Lung (tissue), 12 donors: ENCODE data around the gene MYORG. TPM values are rescaled to one million over a fixed set of nuclear protein-coding genes. Genes with fewer than 3 reads are reported as not detected.

Experiments used
- ATAC-seq: fragments of 200-7000 bp; cut with Tn5 transposase; one replicate; pipeline ENCODE4 v1.9.1; 2020; ENCODE audit warnings: moderate number of reproducible peaks; ENCODE audit not compliant: insufficient read depth, low FRiP score
- DNase-seq, 3 donors: peaks; one replicate each; pipeline ENCODE4 v3.0.0-alpha.2; 2013 to 2017
- H3K27ac ChIP-seq, 2 donors: one replicate each; pipeline ENCODE4 v1.5.1; 2013; ENCODE audit warnings: mild to moderate bottlenecking in 2 of 2, moderate library complexity in 2 of 2, control low read depth in 1 of 2, inconsistent platforms in 1 of 2, low read depth in 1 of 2, low read length in 1 of 2
- H3K27me3 ChIP-seq, 3 donors: one replicate each; pipeline ENCODE4 v1.5.1; 2013; ENCODE audit warnings: low read length in 2 of 3; ENCODE audit not compliant: control insufficient read depth in 3 of 3, insufficient read depth in 3 of 3
- H3K36me3 ChIP-seq, 4 donors: one replicate each; pipeline ENCODE4 v1.5.1; 2013; ENCODE audit warnings: low read length in 4 of 4, mild to moderate bottlenecking in 1 of 4, moderate library complexity in 1 of 4; ENCODE audit not compliant: control insufficient read depth in 4 of 4, insufficient read depth in 4 of 4
- H3K4me1 ChIP-seq, 5 donors: one replicate each; pipeline ENCODE4 v1.5.1; 2013; ENCODE audit warnings: low read length in 5 of 5, mild to moderate bottlenecking in 2 of 5, moderate library complexity in 1 of 5; ENCODE audit not compliant: control insufficient read depth in 5 of 5, insufficient read depth in 5 of 5
- H3K4me3 ChIP-seq: one replicate; pipeline ENCODE4 v1.5.1; 2013; ENCODE audit warnings: mild to moderate bottlenecking, control low read depth, moderate library complexity
- H3K9ac ChIP-seq, 2 donors: one replicate each; pipeline ENCODE4 v1.5.1; 2013; ENCODE audit warnings: low read length in 2 of 2, control low read depth in 1 of 2; ENCODE audit not compliant: insufficient read depth in 1 of 2
- H3K9me3 ChIP-seq, 4 donors: one replicate each; pipeline ENCODE4 v1.5.1; 2013; ENCODE audit warnings: low read length in 3 of 4, mild to moderate bottlenecking in 1 of 4, moderate library complexity in 1 of 4; ENCODE audit not compliant: control insufficient read depth in 4 of 4, insufficient read depth in 3 of 4
- CTCF ChIP-seq: IDR thresholded peaks from 2 replicates; pipeline ENCODE4 v1.5.1; 2012; ENCODE audit warnings: mild to moderate bottlenecking; ENCODE audit errors: control extremely low read depth, extremely low read depth
- WGBS, 2 donors: extraction: QIAGEN DNeasy Blood & Tissue Kit; methylation state at CpG; one replicate each; pipeline ENCODE4 v1.1.7; 2013; 5-methylcytosine and 5-hydroxymethylcytosine counted together
- polyA plus RNA-seq, 2 donors: library from polyadenylated mRNA; stranded (reverse); fragments of 200-250 nt; gene quantifications; one replicate each; pipeline ENCODE4 v1.2.1, GENCODE V29; 2013
- total RNA-seq, 2 donors: library from RNA; depleted of rRNA in 1 of 2; stranded (reverse); fragments of >200 nt in 1 of 2; gene quantifications; one replicate each; pipeline ENCODE4 v1.2.1, GENCODE V29; 2014 to 2021
- donor health status: control.
- donor health status: control.
- donor health status: Bipolar disorder and iron deficiency.
- donor health status: healthy.
- donor health status: DM: yes; HTN: yes; CAD: no.

Gene MYORG
- total and polyA plus RNA-seq, 4 donors = 1.4 to 12.2 (median 4.9) TPM

GRCh38 chr9:34334916-34335315, 41.8 kb downstream of the MYORG start:
- 79 to 85% methylated on average over 2 of the region's 2 CpGs for WGBS, 2 donors
- Histone ChIP-seq H3K27ac (no peak overlapping the region), H3K9ac (no peak overlapping the region), H3K4me1 (no peaks in the 10 kb centered on the region), H3K36me3 (peaks cover 0 to 16% (median 8%) of the 10 kb centered on the region in 4 donors), H3K9me3 (no peaks in the 10 kb centered on the region), H3K27me3 (no peaks in the 10 kb centered on the region), H3K4me3 (no peak overlapping the region)
- no peak for TF ChIP-seq CTCF
- no peak for DNase-seq
- ATAC-seq = no peak

GRCh38 chr9:34334337-34334824, 42.3 kb downstream of the MYORG start:
- Histone ChIP-seq H3K27me3 (no peaks in the 10 kb centered on the region), H3K4me3 (no peak overlapping the region), H3K9me3 (no peaks in the 10 kb centered on the region), H3K4me1 (no peaks in the 10 kb centered on the region), H3K27ac (no peak overlapping the region), H3K9ac (no peak overlapping the region), H3K36me3 (peaks cover 3 to 14% (median 7%) of the 10 kb centered on the region in 4 donors)
- ATAC-seq = no peak
- no peak for TF ChIP-seq CTCF
- peak in 1 of 3 donors; percentile 11 for DNase-seq
- 61 to 83% methylated on average over 1 of the region's 1 CpG for WGBS, 2 donors

- H3K4me3 ChIP-seq = no peak overlapping the region
- H3K27ac ChIP-seq = no peak overlapping the region
- ATAC-seq (no peak), DNase-seq (no peak)
- H3K27me3 ChIP-seq = no peaks in the 10 kb centered on the region
- no peak overlapping the region for H3K9ac ChIP-seq
- H3K36me3 ChIP-seq = peaks cover 2 to 10% (median 2%) of the 10 kb centered on the region in 4 donors
- no peaks in the 10 kb centered on the region for H3K9me3 ChIP-seq
- H3K4me1 ChIP-seq = no peaks in the 10 kb centered on the region
- no peak for TF ChIP-seq CTCF
- 76% methylated on average over 3 of the region's 3 CpGs for WGBS, 2 donors
These were observed 42.9 kb downstream of the MYORG start for GRCh38 chr9:34333836-34334235.
